IPS DF 6.9 (cell line): ENCODE results near the gene TTC28.
"Not testable (repeated sequence)": the region's sequence is repeated elsewhere in the genome, so short reads cannot be mapped to it uniquely, and the experiment has no call there.

Experiments used
- DNase-seq: peaks from one replicate; pipeline ENCODE4 v3.0.0-alpha.2; 2013; ENCODE audit warnings: low read depth, low spot score
- H3K27ac ChIP-seq: one replicate; pipeline ENCODE4 v1.5.1; 2013; ENCODE audit warnings: low read length, control low read depth
- H3K27me3 ChIP-seq: 2 replicates; pipeline ENCODE4 v1.6.1; 2013; ENCODE audit warnings: mild to moderate bottlenecking, low read length; ENCODE audit not compliant: control insufficient read depth, insufficient read depth
- H3K36me3 ChIP-seq: 2 replicates; pipeline ENCODE4 v1.6.1; 2013; ENCODE audit warnings: low read length; ENCODE audit not compliant: control insufficient read depth, insufficient read depth
- H3K4me1 ChIP-seq: 2 replicates; pipeline ENCODE4 v1.6.1; 2013; ENCODE audit warnings: low read length; ENCODE audit not compliant: control insufficient read depth, insufficient read depth
- H3K4me3 ChIP-seq: 2 replicates; pipeline ENCODE4 v1.5.1; 2013; ENCODE audit warnings: mild to moderate bottlenecking, low read length
- H3K9me3 ChIP-seq: 2 replicates; pipeline ENCODE4 v1.6.1; 2013; ENCODE audit warnings: low read length, inconsistent platforms; ENCODE audit not compliant: control insufficient read depth, insufficient read depth
- WGBS: extraction: QIAGEN DNeasy Blood & Tissue Kit; methylation state at CpG from one replicate; pipeline ENCODE4 v1.1.7; 2013; ENCODE audit warnings: mixed read lengths, missing lambda C conversion rate; ENCODE audit not compliant: insufficient read length, insufficient coverage; 5-methylcytosine and 5-hydroxymethylcytosine counted together

TTC28 gene

GRCh38 chr22:28530565-28530964, 149.1 kb downstream of the TTC28 start:
- H3K9me3 ChIP-seq, H3K4me3 ChIP-seq, H3K4me1 ChIP-seq, H3K27me3 ChIP-seq, H3K27ac ChIP-seq, H3K36me3 ChIP-seq, DNase-seq: not testable (repeated sequence)
- no CpG with 5 or more reads among the region's 4 CpGs for WGBS

GRCh38 chr22:28529144-28529543, 150.5 kb downstream of the TTC28 start:
- H3K4me3 ChIP-seq, H3K4me1 ChIP-seq, H3K9me3 ChIP-seq, H3K27ac ChIP-seq, H3K27me3 ChIP-seq, DNase-seq, H3K36me3 ChIP-seq: not testable (repeated sequence)
- no CpG with 5 or more reads among the region's 10 CpGs for WGBS

GRCh38 chr22:28521451-28521850, 158.2 kb downstream of the TTC28 start:
- Histone ChIP-seq H3K4me3 (no peak overlapping the region), H3K4me1 (no peaks in the 10 kb centered on the region), H3K36me3 (no peaks in the 10 kb centered on the region), H3K27ac (no peak overlapping the region), H3K9me3 (no peaks in the 10 kb centered on the region), H3K27me3 (no peaks in the 10 kb centered on the region)
- no CpG with 5 or more reads among the region's 3 CpGs for WGBS
- no peak for DNase-seq

GRCh38 chr22:28514321-28514821, 165.3 kb downstream of the TTC28 start:
- Histone ChIP-seq H3K27ac (no peak overlapping the region), H3K27me3 (no peaks in the 10 kb centered on the region), H3K36me3 (no peaks in the 10 kb centered on the region), H3K9me3 (no peaks in the 10 kb centered on the region), H3K4me3 (no peak overlapping the region), H3K4me1 (no peaks in the 10 kb centered on the region)
- no CpG with 5 or more reads among the region's 3 CpGs for WGBS
- DNase-seq, result no peak

- DNase-seq, H3K27me3 ChIP-seq, H3K9me3 ChIP-seq, H3K4me1 ChIP-seq, H3K27ac ChIP-seq, H3K4me3 ChIP-seq, H3K36me3 ChIP-seq: not testable (repeated sequence)
- no CpG with 5 or more reads among the region's 2 CpGs for WGBS
These were observed 167.3 kb downstream of the TTC28 start for GRCh38 chr22:28512387-28512786.

GRCh38 chr22:28507896-28508295, 171.7 kb downstream of the TTC28 start:
- Histone ChIP-seq H3K27ac (no peak overlapping the region), H3K27me3 (no peaks in the 10 kb centered on the region), H3K36me3 (no peaks in the 10 kb centered on the region), H3K4me3 (no peak overlapping the region), H3K4me1 (peaks cover 2% of the 10 kb centered on the region; the same call in 1 of the 2 replicates), H3K9me3 (no peaks in the 10 kb centered on the region)
- no peak for DNase-seq

GRCh38 chr22:28506150-28506535, 173.5 kb downstream of the TTC28 start:
- WGBS, result no CpG with 5 or more reads among the region's 9 CpGs
- H3K4me1 ChIP-seq, result peaks cover 2% of the 10 kb centered on the region; the same call in 1 of the 2 replicates
- no peak for DNase-seq
- H3K27ac ChIP-seq, result no peak overlapping the region
- no peak overlapping the region for H3K4me3 ChIP-seq
- no peaks in the 10 kb centered on the region for H3K36me3 ChIP-seq
- H3K27me3 ChIP-seq, result no peaks in the 10 kb centered on the region
- no peaks in the 10 kb centered on the region for H3K9me3 ChIP-seq

GRCh38 chr22:28505416-28506149, 174.1 kb downstream of the TTC28 start:
- no peak for DNase-seq
- H3K27ac ChIP-seq, result no peak overlapping the region
- H3K4me1 ChIP-seq, result peaks cover 2% of the 10 kb centered on the region; the same call in 1 of the 2 replicates
- H3K9me3 ChIP-seq, result no peaks in the 10 kb centered on the region
- WGBS, result no CpG with 5 or more reads among the region's 15 CpGs
- no peak overlapping the region for H3K4me3 ChIP-seq
- H3K27me3 ChIP-seq, result no peaks in the 10 kb centered on the region
- H3K36me3 ChIP-seq, result no peaks in the 10 kb centered on the region

GRCh38 chr22:28500006-28500405, 179.6 kb downstream of the TTC28 start:
- no peak overlapping the region for H3K4me3 ChIP-seq
- H3K27ac ChIP-seq, result no peak overlapping the region
- H3K9me3 ChIP-seq, result no peaks in the 10 kb centered on the region
- H3K27me3 ChIP-seq, result no peaks in the 10 kb centered on the region
- WGBS, result no CpG with 5 or more reads among the region's 1 CpG
- no peak for DNase-seq
- H3K4me1 ChIP-seq, result no peaks in the 10 kb centered on the region
- no peaks in the 10 kb centered on the region for H3K36me3 ChIP-seq

- no peak for DNase-seq
- WGBS, result no CpG with 5 or more reads among the region's 4 CpGs
- Histone ChIP-seq H3K4me1 (no peaks in the 10 kb centered on the region), H3K27me3 (no peaks in the 10 kb centered on the region), H3K27ac (no peak overlapping the region), H3K36me3 (no peaks in the 10 kb centered on the region), H3K4me3 (no peak overlapping the region), H3K9me3 (no peaks in the 10 kb centered on the region)
These were observed 181.6 kb downstream of the TTC28 start for GRCh38 chr22:28498044-28498443.

- Histone ChIP-seq H3K9me3 (no peaks in the 10 kb centered on the region), H3K27me3 (no peaks in the 10 kb centered on the region), H3K4me1 (no peaks in the 10 kb centered on the region), H3K4me3 (no peak overlapping the region), H3K36me3 (no peaks in the 10 kb centered on the region), H3K27ac (no peak overlapping the region)
- DNase-seq, result no peak
- no CpG with 5 or more reads among the region's 2 CpGs for WGBS
These were observed 182.5 kb downstream of the TTC28 start for GRCh38 chr22:28497188-28497587.
